Effector memory CD8-positive, alpha-beta T cell (primary cell): ENCODE results near the gene DGKD.
"Not testable (repeated sequence)": the region's sequence is repeated elsewhere in the genome, so short reads cannot be mapped to it uniquely, and the experiment has no call there.

Experiments
- ATAC-seq: fragments of 150-1000 bp; cut with Tn5 transposase; replicated peaks from 2 replicates; pipeline ENCODE4 v1.10.0; 2021; ENCODE audit warnings: mild to moderate bottlenecking, moderate library complexity
- DNase-seq, 3 experiments: peaks; one replicate each; pipeline ENCODE4 v3.0.0; 2021
- H3K27ac Mint-ChIP-seq, 2 donors: one replicate each; pipeline ENCODE4 v1.8.0; 2022; ENCODE audit warnings: mild to moderate bottlenecking in 2 of 2, mixed read lengths in 2 of 2, moderate library complexity in 2 of 2
- H3K27me3 Mint-ChIP-seq, 2 donors: one replicate each; pipeline ENCODE4 v1.8.0; 2022; ENCODE audit warnings: mixed read lengths in 2 of 2
- H3K36me3 Mint-ChIP-seq: one replicate; pipeline ENCODE4 v1.8.0; 2022; ENCODE audit warnings: mild to moderate bottlenecking, moderate library complexity, mixed read lengths; ENCODE audit not compliant: insufficient read depth
- H3K4me1 Mint-ChIP-seq, 2 donors: one replicate each; pipeline ENCODE4 v1.8.0; 2022; ENCODE audit warnings: low read depth in 2 of 2, mixed read lengths in 2 of 2
- H3K4me3 Mint-ChIP-seq, 2 donors: one replicate each; pipeline ENCODE4 v1.8.0; 2022; ENCODE audit warnings: mild to moderate bottlenecking in 2 of 2, mixed read lengths in 2 of 2, moderate library complexity in 2 of 2
- H3K9me3 Mint-ChIP-seq, 2 donors: one replicate each; pipeline ENCODE4 v1.8.0; 2022; ENCODE audit warnings: mixed read lengths in 2 of 2

DGKD gene

GRCh38 chr2:233387225-233387624, 32.9 kb downstream of the DGKD start:
- DNase-seq (no peak), ATAC-seq (no peak)
- Mint-ChIP-seq H3K27me3 (no peaks in the 10 kb centered on the region), H3K4me1 (peaks cover 53 to 54% of the 10 kb centered on the region in 2 donors), H3K4me3 (peak overlapping the region; percentile 77 to 81), H3K27ac (peak overlapping the region; percentile 85 to 93), H3K36me3 (peaks cover 38% of the 10 kb centered on the region), H3K9me3 (no peaks in the 10 kb centered on the region)

DNA sequence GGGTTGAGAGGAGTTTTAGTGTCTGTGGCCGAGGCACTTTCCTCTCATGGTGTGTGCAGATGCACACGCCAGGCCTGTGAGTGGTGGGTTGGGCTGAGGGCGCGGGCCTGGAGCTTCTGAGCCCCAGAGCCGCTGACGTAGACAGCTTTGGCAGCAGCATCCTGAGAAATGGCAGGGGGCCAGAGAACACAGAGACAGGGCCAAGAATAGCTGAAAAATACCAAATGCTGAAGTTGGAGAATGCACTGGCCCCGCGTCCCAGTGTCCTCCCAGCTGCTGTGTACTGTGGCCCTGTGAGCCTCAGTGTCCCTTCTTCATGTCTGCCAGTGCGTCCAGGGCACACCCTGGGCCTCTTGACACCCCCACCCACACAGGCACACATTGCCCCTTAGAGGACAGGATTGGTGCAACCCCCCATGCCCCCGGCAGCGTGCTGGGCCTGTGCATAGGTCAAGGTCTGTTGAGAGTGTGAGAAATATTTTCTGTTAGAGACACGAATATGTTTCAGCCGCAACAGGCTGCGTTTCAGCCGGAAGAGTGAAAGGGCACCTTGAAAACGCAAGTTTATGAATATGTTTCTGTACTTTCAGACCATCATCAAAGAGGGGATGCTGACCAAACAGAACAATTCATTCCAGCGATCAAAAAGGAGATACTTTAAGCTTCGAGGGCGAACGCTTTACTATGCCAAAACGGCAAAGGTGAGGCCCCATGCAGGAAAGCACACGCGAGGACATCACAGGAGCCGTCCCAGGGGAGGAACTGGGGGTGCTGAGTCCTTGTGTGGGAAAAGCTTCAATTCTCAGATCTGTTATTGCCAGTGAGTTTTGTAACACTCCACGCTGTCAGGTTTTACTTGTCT, 33.6 kb downstream of the DGKD start:
- no peak for ATAC-seq
- no peak for DNase-seq
- H3K4me3 Mint-ChIP-seq, result peak overlapping the region; percentile 77 to 81
- H3K27ac Mint-ChIP-seq, result peak overlapping the region; percentile 85 to 93
- H3K36me3 Mint-ChIP-seq, result peaks cover 43% of the 10 kb centered on the region
- no peaks in the 10 kb centered on the region for H3K27me3 Mint-ChIP-seq
- no peaks in the 10 kb centered on the region for H3K9me3 Mint-ChIP-seq
- peaks cover 46 to 47% of the 10 kb centered on the region in 2 donors for H3K4me1 Mint-ChIP-seq

- Mint-ChIP-seq H3K36me3 (peaks cover 58% of the 10 kb centered on the region), H3K27ac (peak overlapping the region; percentile 63 to 64)
- no peak for ATAC-seq
Observed at GRCh38 chr2:233389601-233390125, 35.4 kb downstream of the DGKD start.

DNA sequence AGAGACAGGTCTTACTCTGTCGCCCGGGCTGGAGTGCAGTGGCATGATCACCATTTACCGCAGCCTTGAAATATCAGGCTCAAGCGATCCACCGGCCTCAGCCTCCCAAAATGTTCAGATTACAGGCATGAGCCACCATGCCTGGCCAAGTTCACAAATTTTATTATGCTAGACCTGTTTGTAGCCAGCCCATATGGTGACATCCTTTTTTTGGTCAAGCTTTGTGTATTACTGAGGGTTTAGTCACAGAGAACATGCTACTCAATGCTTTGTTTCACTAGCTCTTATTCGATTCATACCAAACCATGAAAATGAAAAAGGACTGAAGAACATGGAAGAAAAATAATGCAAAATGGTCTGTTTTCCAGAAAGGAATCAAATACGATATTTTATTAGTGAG, 41.4 kb downstream of the DGKD start:
- DNase-seq (no peak), ATAC-seq (no peak)
- H3K27me3 Mint-ChIP-seq, result no peaks in the 10 kb centered on the region
- H3K4me3 Mint-ChIP-seq, result no peak overlapping the region
- peak overlapping the region in 1 of 2 donors; percentile 73 for H3K27ac Mint-ChIP-seq
- peaks cover 59% of the 10 kb centered on the region for H3K36me3 Mint-ChIP-seq
- H3K4me1 Mint-ChIP-seq, result peaks cover 25 to 39% of the 10 kb centered on the region in 2 donors
- no peaks in the 10 kb centered on the region for H3K9me3 Mint-ChIP-seq

More at GRCh38 chr2:233389601-233390125, 35.4 kb downstream of the DGKD start:
- no peak for DNase-seq
- Mint-ChIP-seq H3K4me1 (peaks cover 35 to 36% of the 10 kb centered on the region in 2 donors), H3K27me3 (no peaks in the 10 kb centered on the region), H3K4me3 (peak overlapping the region in 1 of 2 donors; percentile 19), H3K9me3 (no peaks in the 10 kb centered on the region)

GRCh38 chr2:233396726-233397665, 42.7 kb downstream of the DGKD start:
- DNase-seq, H3K27me3 Mint-ChIP-seq, H3K9me3 Mint-ChIP-seq, H3K4me3 Mint-ChIP-seq, ATAC-seq: not testable (repeated sequence)
- Mint-ChIP-seq H3K27ac (peak overlapping the region; percentile 71 to 85), H3K36me3 (peaks cover 46% of the 10 kb centered on the region), H3K4me1 (peaks cover 29 to 39% of the 10 kb centered on the region in 2 donors)

DNA sequence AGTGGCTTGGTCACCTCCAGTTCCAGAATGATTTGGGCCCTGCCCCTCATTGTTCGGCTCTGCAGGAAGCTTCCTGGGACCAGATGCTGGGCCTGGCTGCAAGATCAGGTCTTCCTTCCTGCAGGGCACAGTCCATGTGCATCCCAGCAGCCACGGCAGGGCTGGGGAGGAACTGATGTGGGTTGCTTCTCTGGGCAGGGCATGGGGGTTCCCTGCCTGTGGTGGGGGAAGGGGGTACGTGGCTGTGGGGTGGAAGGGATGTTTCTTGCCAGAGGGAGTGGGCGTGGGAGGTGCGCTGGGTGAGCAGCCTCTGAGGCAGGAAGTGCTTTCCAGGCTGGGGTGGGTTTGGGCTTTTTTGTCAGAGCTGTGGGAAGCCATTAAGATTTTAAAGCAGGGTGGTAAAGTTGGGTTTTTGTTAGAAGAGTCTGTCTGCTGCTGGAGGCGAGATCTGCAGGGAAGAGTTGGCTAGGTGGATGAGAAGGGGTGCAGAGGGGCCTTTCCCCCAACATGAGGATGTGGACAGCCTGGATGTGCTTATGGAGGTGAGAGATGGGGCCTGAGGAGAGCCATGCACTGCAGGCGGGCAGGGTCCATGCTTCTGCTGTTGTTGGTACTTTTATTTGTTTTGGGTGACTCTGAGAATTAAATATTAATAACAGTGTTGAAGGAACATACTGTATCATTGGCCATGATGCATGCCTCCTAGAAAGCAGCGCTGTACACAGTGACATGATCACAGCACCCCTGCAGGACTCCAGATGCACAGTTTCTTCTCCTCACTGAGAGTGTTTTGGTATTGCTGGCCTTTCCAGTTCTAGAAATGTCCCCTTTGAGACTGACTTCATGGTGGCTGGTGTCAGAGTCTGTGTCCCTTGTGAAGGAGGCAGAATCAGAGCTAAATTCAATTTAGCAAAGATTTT, 45.3 kb downstream of the DGKD start:
- ATAC-seq (peak; percentile 67), DNase-seq (no peak)
- H3K4me1 Mint-ChIP-seq, result peaks cover 36 to 45% of the 10 kb centered on the region in 2 donors
- H3K36me3 Mint-ChIP-seq, result peaks cover 33% of the 10 kb centered on the region
- H3K27me3 Mint-ChIP-seq, result no peaks in the 10 kb centered on the region
- peak overlapping the region; percentile 74 to 94 for H3K27ac Mint-ChIP-seq
- peak overlapping the region; percentile 64 to 68 for H3K4me3 Mint-ChIP-seq
- H3K9me3 Mint-ChIP-seq, result no peaks in the 10 kb centered on the region

GRCh38 chr2:233400341-233400740, 46.0 kb downstream of the DGKD start:
- Mint-ChIP-seq H3K4me3 (peak overlapping the region; percentile 40 to 68), H3K4me1 (peaks cover 39 to 45% of the 10 kb centered on the region in 2 donors)

GRCh38 chr2:233400961-233401360, 46.7 kb downstream of the DGKD start:
- no peak for DNase-seq
- no peaks in the 10 kb centered on the region for H3K27me3 Mint-ChIP-seq
- H3K36me3 Mint-ChIP-seq, result peaks cover 25% of the 10 kb centered on the region
- H3K4me3 Mint-ChIP-seq, result peak overlapping the region in 1 of 2 donors; percentile 68
- no peak for ATAC-seq
- H3K27ac Mint-ChIP-seq, result peak overlapping the region; percentile 74 to 94
- peaks cover 39 to 45% of the 10 kb centered on the region in 2 donors for H3K4me1 Mint-ChIP-seq
- no peaks in the 10 kb centered on the region for H3K9me3 Mint-ChIP-seq

More at GRCh38 chr2:233400341-233400740, 46.0 kb downstream of the DGKD start:
- peaks cover 26% of the 10 kb centered on the region for H3K36me3 Mint-ChIP-seq
- no peaks in the 10 kb centered on the region for H3K9me3 Mint-ChIP-seq
- no peaks in the 10 kb centered on the region for H3K27me3 Mint-ChIP-seq
- peak overlapping the region; percentile 74 to 94 for H3K27ac Mint-ChIP-seq
- ATAC-seq, result no peak
- no peak for DNase-seq

- no peak for ATAC-seq
- Mint-ChIP-seq H3K36me3 (peaks cover 31% of the 10 kb centered on the region), H3K9me3 (no peaks in the 10 kb centered on the region)
Observed at GRCh38 chr2:233402346-233402745, 48.1 kb downstream of the DGKD start.

GRCh38 chr2:233402789-233403188, 48.5 kb downstream of the DGKD start:
- DNase-seq (no peak), ATAC-seq (no peak)
- peaks cover 31% of the 10 kb centered on the region for H3K36me3 Mint-ChIP-seq
- H3K27me3 Mint-ChIP-seq, result no peaks in the 10 kb centered on the region
- no peak overlapping the region for H3K4me3 Mint-ChIP-seq
- no peaks in the 10 kb centered on the region for H3K9me3 Mint-ChIP-seq
- H3K27ac Mint-ChIP-seq, result peak overlapping the region; percentile 44 to 73
- H3K4me1 Mint-ChIP-seq, result peaks cover 32 to 33% of the 10 kb centered on the region in 2 donors

More at GRCh38 chr2:233402346-233402745, 48.1 kb downstream of the DGKD start:
- DNase-seq, result no peak
- peaks cover 35 to 38% of the 10 kb centered on the region in 2 donors for H3K4me1 Mint-ChIP-seq
- H3K27ac Mint-ChIP-seq, result peak overlapping the region; percentile 44 to 73
- no peak overlapping the region for H3K4me3 Mint-ChIP-seq
- no peaks in the 10 kb centered on the region for H3K27me3 Mint-ChIP-seq

GRCh38 chr2:233404222-233404621, 49.9 kb downstream of the DGKD start:
- Mint-ChIP-seq H3K27me3 (no peaks in the 10 kb centered on the region), H3K4me3 (no peak overlapping the region), H3K4me1 (peaks cover 35 to 41% of the 10 kb centered on the region in 2 donors), H3K27ac (peak overlapping the region; percentile 52 to 79), H3K9me3 (no peaks in the 10 kb centered on the region), H3K36me3 (peaks cover 27% of the 10 kb centered on the region)
- ATAC-seq (peak; percentile 78), DNase-seq (peak; percentile 55 to 68 (median 66))

DNA sequence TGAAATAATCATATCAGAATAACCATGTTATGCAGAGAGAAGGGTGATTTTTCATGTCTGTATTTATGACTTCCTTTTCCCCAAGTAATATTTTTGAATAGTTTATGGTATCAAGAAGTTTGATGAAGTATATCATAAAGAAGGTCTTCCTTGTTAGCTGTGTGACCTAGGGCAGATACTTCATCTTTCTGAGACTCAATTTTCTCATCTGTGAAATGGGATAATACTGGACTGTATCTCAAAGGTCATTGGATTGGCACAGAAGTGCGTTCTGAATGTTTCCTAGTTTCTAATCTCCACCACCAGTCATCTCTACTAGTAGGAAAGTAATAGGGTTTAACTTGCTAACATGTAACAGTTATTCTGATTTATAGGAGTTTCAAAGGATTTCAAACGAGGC, 52.6 kb downstream of the DGKD start:
- DNase-seq, result no peak
- H3K4me3 Mint-ChIP-seq, result no peak overlapping the region
- no peak for ATAC-seq

More for the DNA sequence above, 52.6 kb downstream of the DGKD start:
- H3K27ac Mint-ChIP-seq, result peak overlapping the region in 1 of 2 donors; percentile 53
- peaks cover 38 to 39% of the 10 kb centered on the region in 2 donors for H3K4me1 Mint-ChIP-seq
- H3K27me3 Mint-ChIP-seq, result no peaks in the 10 kb centered on the region
- H3K9me3 Mint-ChIP-seq, result no peaks in the 10 kb centered on the region
- peaks cover 32% of the 10 kb centered on the region for H3K36me3 Mint-ChIP-seq
